ENCODE results near the gene CASKIN2. TPM values are rescaled to one million over a fixed set of nuclear protein-coding genes. Genes with fewer than 3 reads are reported as not detected.

The CASKIN2 gene
- total RNA-seq, 1 experiment from 2014 or later: 37.0 TPM

GRCh38 chr17:75485688-75486087 is 29.6 kb downstream of the CASKIN2 start:
- no peaks in the 10 kb centered on the region for H4K20me1 ChIP-seq (ENCODE audit: control insufficient read depth, insufficient read depth, insufficient read length)
- H3K27me3 Mint-ChIP-seq (ENCODE audit: low read depth): no peaks in the 10 kb centered on the region

More at GRCh38 chr17:75485688-75486087, 29.6 kb downstream of the CASKIN2 start:
- Histone ChIP-seq H2BK20ac (ENCODE audit: low read depth, low read length, poor library complexity, severe bottlenecking) (no peak overlapping the region), H3K18ac (ENCODE audit: insufficient read length, low read depth, low read length) (no peak overlapping the region), H3K79me1 (ENCODE audit: insufficient read depth, low read depth, low read length, poor library complexity, severe bottlenecking) (no peaks in the 10 kb centered on the region), H3K56ac (ENCODE audit: insufficient read length, low read depth, low read length) (no peak overlapping the region), H3K9me3 (ENCODE audit: control insufficient read depth, low read depth, low read length) (no peaks in the 10 kb centered on the region), H4K91ac (ENCODE audit: insufficient read length, low read depth, low read length) (no peak overlapping the region), H3K9ac (ENCODE audit: extremely low read depth, insufficient read length, low read length) (no peak overlapping the region), H4K5ac (ENCODE audit: insufficient read length, low read depth, low read length) (no peak overlapping the region), H2AFZ (ENCODE audit: low read length) (no peak overlapping the region), H2BK12ac (ENCODE audit: insufficient read length, low read depth, low read length) (no peak overlapping the region), H3K4ac (ENCODE audit: low read depth, low read length) (no peak overlapping the region), H3T11ph (ENCODE audit: low read length) (no peak overlapping the region), H3K14ac (ENCODE audit: insufficient read depth, low read length) (no peak overlapping the region), H3K79me2 (ENCODE audit: insufficient read depth, low read length) (no peaks in the 10 kb centered on the region), H2BK5ac (ENCODE audit: insufficient read length, low read length) (no peak overlapping the region), H3K27me3 (ENCODE audit: insufficient read depth, low read length) (no peaks in the 10 kb centered on the region), H3K23me2 (ENCODE audit: insufficient read length, low read depth, low read length, poor library complexity, severe bottlenecking) (no peaks in the 10 kb centered on the region), H3K4me2 (ENCODE audit: insufficient read depth, insufficient read length, low read length) (no peak overlapping the region), H2BK120ac (ENCODE audit: low read depth, low read length, poor library complexity, severe bottlenecking) (no peak overlapping the region), H3K23ac (ENCODE audit: insufficient read length, low read depth, low read length) (no peak overlapping the region), H2AK5ac (ENCODE audit: insufficient read length, low read length) (no peak overlapping the region), H3K27ac (ENCODE audit: insufficient read length, low read depth, low read length) (no peak overlapping the region), H2BK15ac (ENCODE audit: low read depth, low read length) (no peak overlapping the region), H4K8ac (replicated peaks; ENCODE audit: insufficient read length, low read depth, low read length) (no peak overlapping the region), H3K4me1 (ENCODE audit: insufficient read depth, low read length) (no peaks in the 10 kb centered on the region)
- H3K4me1 Mint-ChIP-seq: peaks cover 14 to 23% of the 10 kb centered on the region in 2 experiments
- WGBS (ENCODE audit: extremely low coverage, insufficient read length, low lambda C conversion rate): no CpG with 5 or more reads among the region's 12 CpGs
- H3K27ac Mint-ChIP-seq: no peak overlapping the region
- H3K4me3 Mint-ChIP-seq: no peak overlapping the region
- DNase-seq: no peak
- TF ChIP-seq, protein P1, sequence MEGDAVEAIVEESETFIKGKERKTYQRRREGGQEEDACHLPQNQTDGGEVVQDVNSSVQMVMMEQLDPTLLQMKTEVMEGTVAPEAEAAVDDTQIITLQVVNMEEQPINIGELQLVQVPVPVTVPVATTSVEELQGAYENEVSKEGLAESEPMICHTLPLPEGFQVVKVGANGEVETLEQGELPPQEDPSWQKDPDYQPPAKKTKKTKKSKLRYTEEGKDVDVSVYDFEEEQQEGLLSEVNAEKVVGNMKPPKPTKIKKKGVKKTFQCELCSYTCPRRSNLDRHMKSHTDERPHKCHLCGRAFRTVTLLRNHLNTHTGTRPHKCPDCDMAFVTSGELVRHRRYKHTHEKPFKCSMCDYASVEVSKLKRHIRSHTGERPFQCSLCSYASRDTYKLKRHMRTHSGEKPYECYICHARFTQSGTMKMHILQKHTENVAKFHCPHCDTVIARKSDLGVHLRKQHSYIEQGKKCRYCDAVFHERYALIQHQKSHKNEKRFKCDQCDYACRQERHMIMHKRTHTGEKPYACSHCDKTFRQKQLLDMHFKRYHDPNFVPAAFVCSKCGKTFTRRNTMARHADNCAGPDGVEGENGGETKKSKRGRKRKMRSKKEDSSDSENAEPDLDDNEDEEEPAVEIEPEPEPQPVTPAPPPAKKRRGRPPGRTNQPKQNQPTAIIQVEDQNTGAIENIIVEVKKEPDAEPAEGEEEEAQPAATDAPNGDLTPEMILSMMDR (conservative IDR thresholded peaks at IDR 0.05): no peak
- no peaks in the 10 kb centered on the region for H3K9me3 Mint-ChIP-seq
- peaks cover 1 to 9% (median 4%) of the 10 kb centered on the region in 3 experiments; a peak in 3 of 7 replicates for H3K36me3 Mint-ChIP-seq (ENCODE audit: insufficient read depth in 1 of 3, low read depth in 3 of 3)
